Fibroblast of villous mesenchyme (primary cell): ENCODE measurements around the gene CEACAM6. TPM values are rescaled to one million over a fixed set of nuclear protein-coding genes. Genes with fewer than 3 reads are reported as not detected.

Experiments used
- DNase-seq: peaks from one replicate; pipeline ENCODE4 v3.0.0-alpha.2; 2010; ENCODE audit warnings: low read depth
- H3K4me3 ChIP-seq: 2 replicates; pipeline ENCODE4 v1.5.1; 2011; ENCODE audit warnings: low read depth, mild to moderate bottlenecking, low read length
- CTCF ChIP-seq: IDR thresholded peaks from 2 replicates; pipeline ENCODE4 v1.5.1; 2012; ENCODE audit warnings: low read depth, mild to moderate bottlenecking, low read length; ENCODE audit not compliant: insufficient read depth
- total RNA-seq: library from RNA; depleted of rRNA; stranded (reverse); fragments of >200 nt; gene quantifications from 2 replicates; pipeline ENCODE4 v1.2.3, GENCODE V29; 2012

CEACAM6 gene
- total RNA-seq, 1 donor, result not detected

GRCh38 chr19:41711376-41712261, 43.7 kb upstream of the CEACAM6 start:
- no peak for DNase-seq
- no peak overlapping the region for H3K4me3 ChIP-seq
- TF ChIP-seq CTCF, result no peak

- DNase-seq, result no peak
- TF ChIP-seq CTCF, result no peak
These were observed 40.7 kb upstream of the CEACAM6 start for GRCh38 chr19:41714598-41714997.

GRCh38 chr19:41718761-41719160, 36.6 kb upstream of the CEACAM6 start:
- DNase-seq, result no peak
- H3K4me3 ChIP-seq, result no peak overlapping the region
- TF ChIP-seq CTCF, result no peak

More at GRCh38 chr19:41714598-41714997, 40.7 kb upstream of the CEACAM6 start:
- no peak overlapping the region for H3K4me3 ChIP-seq

GRCh38 chr19:41720103-41720502, 35.2 kb upstream of the CEACAM6 start:
- H3K4me3 ChIP-seq, result no peak overlapping the region
- DNase-seq, result no peak
- no peak for TF ChIP-seq CTCF

GRCh38 chr19:41726493-41726892, 28.8 kb upstream of the CEACAM6 start:
- no peak overlapping the region for H3K4me3 ChIP-seq
- no peak for TF ChIP-seq CTCF
- DNase-seq, result no peak

GRCh38 chr19:41734156-41734555, 21.2 kb upstream of the CEACAM6 start:
- H3K4me3 ChIP-seq, result no peak overlapping the region
- TF ChIP-seq CTCF, result no peak
- DNase-seq, result no peak

GRCh38 chr19:41734585-41734984, 20.7 kb upstream of the CEACAM6 start:
- no peak for DNase-seq
- H3K4me3 ChIP-seq, result no peak overlapping the region
- no peak for TF ChIP-seq CTCF
